Common myeloid progenitor, CD34-positive (primary cell): Measurements from ENCODE around the gene PRDM16.
A peak's percentile ranks its signal among the peaks of the same experiment; 100 is the strongest.

Experiments
- CTCF ChIA-PET: fragments of 350-600 bp; sonication (Branson Sonifier 250); formaldehyde crosslinking; loops from one replicate; lab custom pipeline; 2021; ENCODE audit warnings: antibody characterized with exemption; lab: Charles Lee
- POLR2A ChIA-PET: fragments of 350-600 bp; sonication (Branson Sonifier 250); formaldehyde crosslinking; loops from one replicate; lab custom pipeline; 2021; ENCODE audit warnings: antibody characterized with exemption; lab: Charles Lee
- DNase-seq, 3 donors: peaks; one replicate each; pipeline versions ENCODE4 v3.0.0 to v3.0.0-alpha.2; 2013
- H3K27ac ChIP-seq, 2 experiments: 1 replicate in 1 of 2; 2 replicates in 1 of 2; pipeline ENCODE4 v1.7.0; 2013; ENCODE audit warnings: inconsistent platforms in 2 of 2, low read length in 2 of 2, mild to moderate bottlenecking in 2 of 2, low read depth in 1 of 2, moderate library complexity in 1 of 2; ENCODE audit not compliant: severe bottlenecking in 2 of 2, insufficient read depth in 1 of 2, poor library complexity in 1 of 2
- H3K27me3 ChIP-seq, 5 experiments: replicated peaks in 2 of 5; 1 replicate in 3 of 5; 2 replicates in 2 of 5; pipeline versions ENCODE4 v1.6.1 to v1.7.0; 2013; ENCODE audit warnings: low read length in 4 of 5, mild to moderate bottlenecking in 2 of 5, moderate library complexity in 2 of 5, inconsistent platforms in 1 of 5; ENCODE audit not compliant: insufficient read depth in 5 of 5, control insufficient read depth in 4 of 5
- H3K36me3 ChIP-seq, 4 experiments: 1 replicate in 2 of 4; 2 replicates in 2 of 4; pipeline versions ENCODE4 v1.6.1 to v1.7.0; 2013; ENCODE audit warnings: low read length in 3 of 4, control low read depth in 1 of 4, mild to moderate bottlenecking in 1 of 4; ENCODE audit not compliant: control insufficient read depth in 4 of 4, insufficient read depth in 4 of 4
- H3K4me1 ChIP-seq, 4 experiments: 1 replicate in 3 of 4; 2 replicates in 1 of 4; pipeline versions ENCODE4 v1.6.1 to v1.7.1; 2013; ENCODE audit warnings: low read length in 3 of 4, mild to moderate bottlenecking in 3 of 4, control low read depth in 1 of 4, inconsistent platforms in 1 of 4, moderate library complexity in 1 of 4; ENCODE audit not compliant: control insufficient read depth in 4 of 4, insufficient read depth in 4 of 4; ENCODE audit errors: control extremely low read depth in 1 of 4
- H3K4me3 ChIP-seq, 7 experiments: 1 replicate in 4 of 7; 2 replicates in 3 of 7; pipeline versions ENCODE4 v1.5.1 to v1.7.0; 2013; ENCODE audit warnings: mild to moderate bottlenecking in 7 of 7, low read length in 6 of 7, moderate library complexity in 6 of 7, inconsistent platforms in 2 of 7, low read depth in 2 of 7, control low read depth in 1 of 7; ENCODE audit not compliant: insufficient read depth in 4 of 7, control insufficient read depth in 1 of 7; ENCODE audit errors: extremely low read depth in 1 of 7
- H3K9me3 ChIP-seq, 5 experiments: 1 replicate in 4 of 5; 2 replicates in 1 of 5; pipeline versions ENCODE4 v1.6.1 to v1.7.1; 2013; ENCODE audit warnings: low read length in 4 of 5, mild to moderate bottlenecking in 2 of 5, inconsistent platforms in 1 of 5, low read depth in 1 of 5, moderate library complexity in 1 of 5; ENCODE audit not compliant: control insufficient read depth in 4 of 5, insufficient read depth in 2 of 5; ENCODE audit errors: control extremely low read depth in 1 of 5
- WGBS: methylation state at CpG from one replicate; pipeline ENCODE4 v1.1.5; 2013; ENCODE audit not compliant: insufficient coverage; 5-methylcytosine and 5-hydroxymethylcytosine counted together

Gene PRDM16

GRCh38 chr1:3366126-3367051, 297.4 kb downstream of the PRDM16 start:
- DNase-seq, result no peak
- peaks cover 0 to 2% (median 0%) of the 10 kb centered on the region in 5 experiments for H3K27me3 ChIP-seq
- ChIA-PET POLR2A (no interaction called here), CTCF (no interaction called here)
- H3K4me1 ChIP-seq, result peaks cover 0 to 44% (median 25%) of the 10 kb centered on the region in 4 experiments
- 82% methylated on average over 36 of the region's 42 CpGs for WGBS
- peak overlapping the region in 1 of 7 experiments; percentile 28 for H3K4me3 ChIP-seq
- no peak overlapping the region for H3K27ac ChIP-seq
- H3K9me3 ChIP-seq, result no peaks in the 10 kb centered on the region
- no peaks in the 10 kb centered on the region for H3K36me3 ChIP-seq

DNA sequence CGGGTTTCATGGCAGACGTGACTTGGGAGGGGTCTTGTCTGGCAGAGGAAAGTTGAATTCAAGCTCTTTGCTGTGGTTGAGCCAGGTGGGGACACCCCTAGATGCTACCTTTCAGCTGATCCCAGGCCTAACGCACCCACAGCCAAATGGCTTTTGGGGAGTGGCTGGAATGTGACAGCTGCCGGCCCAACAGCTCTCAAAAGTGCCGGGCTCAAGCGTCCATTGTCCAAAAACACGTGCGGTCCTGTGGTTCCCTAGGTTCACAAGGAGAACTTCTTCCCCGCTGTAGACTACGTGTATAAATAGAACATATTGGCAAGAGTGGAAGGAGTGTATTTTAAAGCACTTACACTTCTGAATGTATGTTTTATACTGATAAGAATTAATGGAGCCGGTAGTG, 298.4 kb downstream of the PRDM16 start:
- ChIA-PET CTCF (interaction anchor here (1.0 kb wide), 1 partner anchor 55 kb away, joined by 3 read pairs; no protein-coding TSS in a partner anchor), POLR2A (no interaction called here)
- Histone ChIP-seq H3K27ac (no peak overlapping the region), H3K4me3 (no peak overlapping the region), H3K4me1 (peaks cover 0 to 51% (median 31%) of the 10 kb centered on the region in 4 experiments), H3K27me3 (peaks cover 0 to 2% (median 0%) of the 10 kb centered on the region in 5 experiments), H3K36me3 (no peaks in the 10 kb centered on the region), H3K9me3 (no peaks in the 10 kb centered on the region)
- WGBS, result 31% methylated on average over 8 of the region's 11 CpGs
- peak in 1 of 3 donors; percentile 25 for DNase-seq

- DNase-seq, result no peak
- Histone ChIP-seq H3K27me3 (peaks cover 0 to 2% (median 0%) of the 10 kb centered on the region in 5 experiments), H3K4me3 (no peak overlapping the region), H3K27ac (no peak overlapping the region), H3K9me3 (no peaks in the 10 kb centered on the region), H3K4me1 (peaks cover 0 to 57% (median 36%) of the 10 kb centered on the region in 4 experiments), H3K36me3 (no peaks in the 10 kb centered on the region)
- ChIA-PET POLR2A (no interaction called here), CTCF (interaction anchor here (1.0 kb wide), 1 partner anchor 56 kb away, joined by 3 read pairs; no protein-coding TSS in a partner anchor)
- WGBS, result 89% methylated on average over 14 of the region's 14 CpGs
These were observed 299.1 kb downstream of the PRDM16 start for GRCh38 chr1:3368059-3368458.

DNA sequence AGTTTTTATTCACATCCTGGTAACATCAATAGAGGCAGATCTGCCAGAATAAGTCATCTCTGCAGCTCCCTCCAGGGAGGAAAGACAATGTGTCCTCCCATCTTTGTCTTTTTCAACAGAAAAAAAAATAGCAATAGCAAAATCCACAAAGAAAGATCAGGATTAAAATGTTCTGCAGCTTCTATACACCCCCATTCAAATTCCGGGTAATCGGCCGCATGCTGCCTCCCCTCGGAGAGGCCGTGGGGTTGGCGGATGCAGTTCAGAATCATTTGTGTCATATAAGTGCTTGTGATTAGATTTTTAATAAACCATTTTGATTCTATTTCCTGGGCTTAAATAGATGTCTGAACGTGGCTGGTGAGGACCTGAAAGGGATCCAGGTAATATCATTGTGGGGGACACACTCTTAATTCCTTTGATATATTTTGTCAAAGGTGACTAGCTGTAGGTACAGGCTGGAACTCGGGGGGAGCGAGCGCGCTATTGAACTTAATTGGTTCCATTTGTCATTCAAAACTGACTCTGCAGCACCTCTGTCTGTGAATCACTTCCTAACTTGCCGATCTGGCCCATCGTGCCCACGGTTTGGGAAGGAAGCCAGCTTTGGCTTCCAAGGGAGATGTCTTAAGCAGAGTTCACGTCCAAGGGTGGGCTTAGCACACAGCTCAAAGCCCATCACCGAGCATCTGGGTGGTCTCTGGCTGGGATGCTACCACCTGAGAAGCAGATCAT, 299.9 kb downstream of the PRDM16 start:
- no peaks in the 10 kb centered on the region for H3K9me3 ChIP-seq
- H3K4me3 ChIP-seq, result no peak overlapping the region
- peaks cover 0 to 57% (median 35%) of the 10 kb centered on the region in 4 experiments for H3K4me1 ChIP-seq
- H3K36me3 ChIP-seq, result peaks cover 0 to 3% (median 0%) of the 10 kb centered on the region in 4 experiments
- H3K27ac ChIP-seq, result no peak overlapping the region
- DNase-seq, result no peak
- ChIA-PET POLR2A (interaction anchor here (0.6 kb wide), 1 partner anchor 41 kb away, joined by 4 read pairs; no protein-coding TSS in a partner anchor), CTCF (interaction anchor here (1.3 kb wide), 1 partner anchor 19 kb away, joined by 3 read pairs; no protein-coding TSS in a partner anchor)
- 64% methylated on average over 15 of the region's 16 CpGs for WGBS
- H3K27me3 ChIP-seq, result peaks cover 0 to 2% (median 0%) of the 10 kb centered on the region in 5 experiments

DNA sequence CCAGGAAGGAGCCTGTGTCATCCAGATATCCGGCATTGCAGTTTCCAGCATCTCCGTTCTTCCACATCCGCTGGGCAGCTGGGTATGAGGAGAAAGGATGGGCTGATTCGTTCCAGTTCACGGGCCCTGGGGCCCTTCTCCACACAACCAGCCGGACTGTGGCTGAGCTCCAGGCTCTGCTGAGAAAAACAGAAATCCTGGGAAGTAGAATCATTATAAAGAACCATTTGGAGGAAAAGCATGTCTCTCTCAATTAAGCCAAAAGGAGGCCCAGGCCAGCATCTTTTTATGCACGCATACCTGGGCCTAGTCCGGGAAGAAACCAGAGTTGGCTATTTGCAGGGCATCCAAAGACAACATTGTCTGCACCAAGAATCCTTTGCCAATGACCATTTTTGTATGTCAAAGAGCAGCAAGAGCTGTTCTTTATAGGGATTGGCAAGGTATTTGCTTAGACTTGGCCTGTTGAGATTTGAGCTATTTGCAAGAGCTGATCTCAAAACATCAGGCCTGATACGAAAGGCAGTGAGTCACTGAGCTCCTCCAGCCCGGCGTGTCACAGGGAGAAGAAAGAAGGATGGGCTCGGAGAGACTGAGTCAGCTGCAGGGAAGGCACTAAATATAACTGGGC, 300.6 kb downstream of the PRDM16 start:
- Histone ChIP-seq H3K27ac (no peak overlapping the region), H3K4me1 (peaks cover 0 to 51% (median 32%) of the 10 kb centered on the region in 4 experiments), H3K36me3 (peaks cover 0 to 4% (median 0%) of the 10 kb centered on the region in 4 experiments), H3K9me3 (no peaks in the 10 kb centered on the region), H3K27me3 (peaks cover 0 to 2% (median 0%) of the 10 kb centered on the region in 5 experiments), H3K4me3 (no peak overlapping the region)
- 99% methylated on average over 5 of the region's 12 CpGs for WGBS
- DNase-seq, result no peak
- CTCF ChIA-PET, result interaction anchor here (1.3 kb wide), 1 partner anchor 20 kb away, joined by 3 read pairs; no protein-coding TSS in a partner anchor
- POLR2A ChIA-PET, result no interaction called here

DNA sequence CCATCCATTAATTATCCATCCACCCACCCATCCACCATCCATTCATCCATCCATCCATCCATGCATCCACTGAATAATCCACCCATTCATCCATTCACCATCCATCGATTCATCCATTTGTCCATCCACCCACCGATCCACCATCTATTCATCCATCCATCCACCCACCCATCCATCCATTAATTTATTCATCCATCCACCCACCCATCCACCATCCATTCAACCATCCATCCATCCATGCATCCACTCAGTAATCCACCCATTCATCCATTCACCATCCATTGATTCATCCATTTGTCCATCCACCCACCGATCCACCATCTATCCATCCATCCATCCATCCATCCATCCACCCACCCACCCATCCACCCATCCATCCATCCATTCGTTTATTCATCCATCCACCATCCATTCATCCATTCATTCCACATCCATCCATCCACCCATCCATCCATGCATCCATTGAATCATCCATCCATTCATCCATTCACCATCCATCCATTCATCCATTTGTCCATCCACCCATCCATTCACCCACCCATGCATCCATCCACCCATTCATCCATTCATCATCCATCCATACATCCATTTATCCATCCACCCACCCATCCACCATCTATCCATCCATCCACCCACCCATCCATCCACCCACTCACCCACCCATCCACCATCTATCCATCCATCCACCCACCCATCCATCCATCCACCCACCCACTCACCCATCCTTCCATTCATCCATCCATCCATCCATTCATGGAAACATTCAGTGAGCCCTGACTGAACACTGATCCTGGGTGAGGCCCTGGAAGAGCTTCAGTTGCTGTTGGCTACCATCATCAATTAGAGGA, 302.1 kb downstream of the PRDM16 start:
- POLR2A ChIA-PET, result interaction anchor here (0.6 kb wide), 1 partner anchor 16 kb away, joined by 3 read pairs; no protein-coding TSS in a partner anchor
- H3K9me3 ChIP-seq, result no peaks in the 10 kb centered on the region
- peaks cover 0 to 4% (median 0%) of the 10 kb centered on the region in 4 experiments for H3K36me3 ChIP-seq
- H3K4me1 ChIP-seq, result peaks cover 0 to 49% (median 24%) of the 10 kb centered on the region in 4 experiments
- peaks cover 0 to 2% (median 0%) of the 10 kb centered on the region in 5 experiments for H3K27me3 ChIP-seq
- no peak overlapping the region for H3K4me3 ChIP-seq
- DNase-seq, result no peak
- no peak overlapping the region for H3K27ac ChIP-seq
- CTCF ChIA-PET, result no interaction called here
- WGBS, result 94% methylated on average over 4 of the region's 4 CpGs
